Measurements from ENCODE around the gene ZNF273. TPM values are rescaled to one million over a fixed set of nuclear protein-coding genes. Genes with fewer than 3 reads are reported as not detected.
"Not testable (repeated sequence)": the region's sequence is repeated elsewhere in the genome, so short reads cannot be mapped to it uniquely, and the experiment has no call there.

The ZNF273 gene
- total RNA-seq, 1 donor from 2014 or later: 1.7 TPM

- H3K36me3 Mint-ChIP-seq (ENCODE audit: low read depth): no peaks in the 10 kb centered on the region
- H3K9me3 Mint-ChIP-seq (ENCODE audit: low read depth): no peaks in the 10 kb centered on the region
- no peak overlapping the region for H3K4me3 Mint-ChIP-seq (ENCODE audit: unreplicated experiment)
- TF ChIP-seq CTCF (IDR thresholded peaks at IDR 0.05): no peak
- H3K27me3 Mint-ChIP-seq (ENCODE audit: low read depth): peaks cover 38% of the 10 kb centered on the region
- H3K4me1 Mint-ChIP-seq (ENCODE audit: low read depth): peaks cover 12% of the 10 kb centered on the region
- H3K27ac Mint-ChIP-seq (ENCODE audit: unreplicated experiment): no peak overlapping the region
- DNase-seq (ENCODE audit: low spot score): no peak
Observed at GRCh38 chr7:64890761-64891362, 12.2 kb upstream of the ZNF273 start.

DNA sequence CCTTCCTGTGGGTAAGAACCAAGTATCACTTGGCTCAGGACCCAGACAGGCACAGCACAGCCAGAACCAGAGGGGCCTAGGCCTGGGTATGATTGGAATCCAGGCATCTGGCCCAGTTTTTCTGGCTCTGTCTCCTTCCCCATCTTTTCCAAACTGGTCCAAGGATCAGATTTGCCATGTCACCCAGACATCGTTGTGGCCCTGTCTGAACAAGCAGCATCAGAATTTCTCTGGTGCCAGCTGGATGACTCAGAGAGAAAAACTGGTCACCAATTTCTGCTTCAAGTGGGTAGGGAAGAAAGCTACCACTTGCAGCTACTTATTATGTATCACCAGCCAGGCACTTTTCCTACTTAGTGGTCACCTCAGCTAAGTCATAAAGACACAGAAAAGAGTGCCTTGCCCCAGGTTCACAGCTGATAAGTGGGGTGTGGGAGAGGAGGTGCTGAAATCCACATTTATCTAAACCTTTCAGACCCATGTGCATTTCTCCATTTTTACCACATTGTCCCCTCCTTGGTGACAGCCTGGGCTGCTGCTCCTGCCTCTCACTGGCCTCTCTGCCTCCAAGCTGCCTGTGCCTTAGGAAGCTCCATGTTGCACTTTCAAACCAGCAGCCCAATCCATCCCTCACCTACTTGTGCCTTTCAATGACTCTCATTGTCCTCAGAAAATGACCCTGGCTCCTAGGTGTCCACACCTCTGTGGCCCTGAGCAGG lies 11.6 kb upstream of the ZNF273 start:
- not testable (repeated sequence) for DNase-seq (ENCODE audit: low spot score); H3K27ac Mint-ChIP-seq (ENCODE audit: unreplicated experiment); H3K4me3 Mint-ChIP-seq (ENCODE audit: unreplicated experiment); H3K36me3 Mint-ChIP-seq (ENCODE audit: low read depth); H3K9me3 Mint-ChIP-seq (ENCODE audit: low read depth)
- peaks cover 33% of the 10 kb centered on the region for H3K27me3 Mint-ChIP-seq (ENCODE audit: low read depth)
- peaks cover 12% of the 10 kb centered on the region for H3K4me1 Mint-ChIP-seq (ENCODE audit: low read depth)

GRCh38 chr7:64892116-64892515 lies 11.0 kb upstream of the ZNF273 start:
- DNase-seq (ENCODE audit: low spot score): no peak
- peaks cover 12% of the 10 kb centered on the region for H3K4me1 Mint-ChIP-seq (ENCODE audit: low read depth)
- no peaks in the 10 kb centered on the region for H3K9me3 Mint-ChIP-seq (ENCODE audit: low read depth)
- peaks cover 31% of the 10 kb centered on the region for H3K27me3 Mint-ChIP-seq (ENCODE audit: low read depth)
- no peaks in the 10 kb centered on the region for H3K36me3 Mint-ChIP-seq (ENCODE audit: low read depth)
- no peak overlapping the region for H3K4me3 Mint-ChIP-seq (ENCODE audit: unreplicated experiment)
- no peak for TF ChIP-seq CTCF (IDR thresholded peaks at IDR 0.05)
- no peak overlapping the region for H3K27ac Mint-ChIP-seq (ENCODE audit: unreplicated experiment)

GRCh38 chr7:64892666-64893309 lies 10.3 kb upstream of the ZNF273 start:
- DNase-seq (ENCODE audit: low spot score): no peak
- Mint-ChIP-seq H3K9me3 (ENCODE audit: low read depth) (no peaks in the 10 kb centered on the region), H3K27me3 (ENCODE audit: low read depth) (peaks cover 28% of the 10 kb centered on the region), H3K27ac (ENCODE audit: unreplicated experiment) (no peak overlapping the region), H3K4me1 (ENCODE audit: low read depth) (peaks cover 12% of the 10 kb centered on the region), H3K36me3 (ENCODE audit: low read depth) (no peaks in the 10 kb centered on the region), H3K4me3 (ENCODE audit: unreplicated experiment) (no peak overlapping the region)
- TF ChIP-seq CTCF (IDR thresholded peaks at IDR 0.05): no peak

DNA sequence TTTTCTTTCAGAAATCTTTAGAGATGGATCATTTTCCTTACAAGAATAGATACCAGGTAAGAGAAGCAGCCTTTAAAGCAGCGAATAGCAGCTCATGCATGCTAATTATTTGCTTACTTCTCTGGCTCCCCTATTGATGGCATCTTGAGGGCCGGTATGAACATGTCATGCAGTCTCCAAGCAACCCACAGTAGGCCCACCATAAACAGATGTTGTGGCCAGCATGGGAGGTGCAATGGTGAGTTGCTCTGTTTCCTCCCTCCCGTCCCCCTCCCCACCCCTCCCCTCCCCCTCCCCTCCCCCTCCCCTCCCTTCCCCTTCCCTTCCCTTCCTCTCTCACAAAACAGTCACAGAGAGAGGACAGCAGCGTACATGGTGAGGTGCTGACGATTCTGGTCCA lies 9.7 kb upstream of the ZNF273 start:
- no peaks in the 10 kb centered on the region for H3K9me3 Mint-ChIP-seq (ENCODE audit: low read depth)
- DNase-seq (ENCODE audit: low spot score): no peak
- H3K4me1 Mint-ChIP-seq (ENCODE audit: low read depth): peaks cover 8% of the 10 kb centered on the region
- H3K36me3 Mint-ChIP-seq (ENCODE audit: low read depth): no peaks in the 10 kb centered on the region
- peaks cover 23% of the 10 kb centered on the region for H3K27me3 Mint-ChIP-seq (ENCODE audit: low read depth)
- no peak overlapping the region for H3K27ac Mint-ChIP-seq (ENCODE audit: unreplicated experiment)
- no peak for TF ChIP-seq CTCF (IDR thresholded peaks at IDR 0.05)
- H3K4me3 Mint-ChIP-seq (ENCODE audit: unreplicated experiment): no peak overlapping the region

- H3K27ac Mint-ChIP-seq (ENCODE audit: unreplicated experiment); H3K36me3 Mint-ChIP-seq (ENCODE audit: low read depth); H3K27me3 Mint-ChIP-seq (ENCODE audit: low read depth); H3K9me3 Mint-ChIP-seq (ENCODE audit: low read depth); DNase-seq (ENCODE audit: low spot score): not testable (repeated sequence)
- Mint-ChIP-seq H3K4me3 (ENCODE audit: unreplicated experiment) (peak overlapping the region; percentile 49), H3K4me1 (ENCODE audit: low read depth) (peaks cover 29% of the 10 kb centered on the region)
Observed at GRCh38 chr7:64902461-64902805, 640 bp upstream of the ZNF273 start.

Data from chondrocyte (in vitro differentiated cells).